Measurements from ENCODE around the gene NEIL3.

GRCh38 chr4:177266506-177266905 lies 43.2 kb upstream of the NEIL3 start:
- TF ChIP-seq CTCF (IDR thresholded peaks at IDR 0.05; ENCODE audit: insufficient read depth, low read length) (no peak), GABPA (IDR thresholded peaks at IDR 0.05; ENCODE audit: low read depth) (no peak), REST (IDR thresholded peaks at IDR 0.05; ENCODE audit: insufficient replicate concordance, low read depth) (no peak), POLR2AphosphoS5 (IDR thresholded peaks at IDR 0.05; ENCODE audit: low read depth) (no peak)
